ENCODE results near the gene LTBP1. TPM values are rescaled to one million over a fixed set of nuclear protein-coding genes. Genes with fewer than 3 reads are reported as not detected.

The LTBP1 gene
- total RNA-seq, 3 donors from 2014 or later (not counting 1 experiment from before 2014, with no cell fraction given) = 1.7 to 4.7 (median 3.5) TPM

DNA sequence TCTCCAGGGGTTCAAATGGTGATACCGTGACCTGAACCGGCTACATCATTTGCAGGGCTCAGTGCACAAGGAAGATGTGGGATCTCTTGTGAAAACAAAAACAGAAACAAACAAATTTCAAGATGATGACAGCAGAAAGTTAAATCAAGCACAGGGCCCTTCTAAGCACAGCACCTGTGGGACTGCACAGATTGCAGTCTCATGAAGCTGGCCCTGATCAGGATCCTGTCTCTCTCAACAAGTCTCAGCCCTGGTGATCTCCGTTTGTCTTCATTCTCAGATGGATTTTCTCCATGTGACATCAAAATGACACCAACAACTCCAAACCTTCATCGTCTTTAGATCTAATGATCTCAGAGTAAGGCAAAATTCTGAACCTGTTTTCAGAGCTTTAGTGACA, 39.7 kb downstream of the LTBP1 start:
- no peak overlapping the region for H3K4me3 ChIP-seq (ENCODE audit: low read length)
- H3K4me1 ChIP-seq (ENCODE audit: control insufficient read depth, insufficient read depth, low read length) = no peaks in the 10 kb centered on the region
- H3K27ac ChIP-seq (ENCODE audit: low read length) = no peak overlapping the region
- DNase-seq (no peak), ATAC-seq (no peak)
- intact Hi-C loops (cut with micrococcal nuclease) = no loop called here
- H3K36me3 ChIP-seq (ENCODE audit: control insufficient read depth, insufficient read depth, low read length) = no peaks in the 10 kb centered on the region
- Mint-ChIP-seq H3K36me3 (no peaks in the 10 kb centered on the region), H3K9me3 (peaks cover 0 to 1% of the 10 kb centered on the region in 2 donors), H3K4me3 (no peak overlapping the region), H3K4me1 (no peaks in the 10 kb centered on the region), H3K27me3 (ENCODE audit: low read depth in 2 of 2) (peaks cover 12 to 14% of the 10 kb centered on the region in 2 donors), H3K27ac (no peak overlapping the region)
- H3K9me3 ChIP-seq (ENCODE audit: control insufficient read depth, insufficient read depth, low read length) = no peaks in the 10 kb centered on the region
- TF ChIP-seq, protein P1, sequence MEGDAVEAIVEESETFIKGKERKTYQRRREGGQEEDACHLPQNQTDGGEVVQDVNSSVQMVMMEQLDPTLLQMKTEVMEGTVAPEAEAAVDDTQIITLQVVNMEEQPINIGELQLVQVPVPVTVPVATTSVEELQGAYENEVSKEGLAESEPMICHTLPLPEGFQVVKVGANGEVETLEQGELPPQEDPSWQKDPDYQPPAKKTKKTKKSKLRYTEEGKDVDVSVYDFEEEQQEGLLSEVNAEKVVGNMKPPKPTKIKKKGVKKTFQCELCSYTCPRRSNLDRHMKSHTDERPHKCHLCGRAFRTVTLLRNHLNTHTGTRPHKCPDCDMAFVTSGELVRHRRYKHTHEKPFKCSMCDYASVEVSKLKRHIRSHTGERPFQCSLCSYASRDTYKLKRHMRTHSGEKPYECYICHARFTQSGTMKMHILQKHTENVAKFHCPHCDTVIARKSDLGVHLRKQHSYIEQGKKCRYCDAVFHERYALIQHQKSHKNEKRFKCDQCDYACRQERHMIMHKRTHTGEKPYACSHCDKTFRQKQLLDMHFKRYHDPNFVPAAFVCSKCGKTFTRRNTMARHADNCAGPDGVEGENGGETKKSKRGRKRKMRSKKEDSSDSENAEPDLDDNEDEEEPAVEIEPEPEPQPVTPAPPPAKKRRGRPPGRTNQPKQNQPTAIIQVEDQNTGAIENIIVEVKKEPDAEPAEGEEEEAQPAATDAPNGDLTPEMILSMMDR (IDR thresholded peaks at IDR 0.05) = no peak
- no peaks in the 10 kb centered on the region for H3K27me3 ChIP-seq (ENCODE audit: control insufficient read depth, insufficient read depth, low read length)
- whole genome bisulfite sequencing (ENCODE audit: insufficient coverage) = 89% methylated on average over 4 of the region's 4 CpGs

DNA sequence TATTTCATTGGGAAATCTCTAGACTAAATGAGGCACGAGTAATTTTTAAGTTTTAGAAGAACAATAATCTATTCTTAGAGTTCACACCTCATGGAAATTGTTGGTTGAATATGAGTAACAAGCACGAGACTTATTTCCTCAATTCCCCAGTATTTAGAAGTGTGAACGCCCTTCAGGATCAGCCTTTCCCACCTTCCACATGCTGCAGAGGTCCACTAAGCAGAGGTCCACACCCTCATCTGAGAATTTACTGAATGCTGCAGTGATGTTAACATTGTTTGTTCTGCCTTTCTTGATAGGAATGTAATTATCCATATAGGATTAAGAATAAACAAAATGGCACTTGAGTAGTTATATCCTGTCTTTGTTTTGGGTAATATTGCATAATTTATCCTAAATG, 41.8 kb downstream of the LTBP1 start:
- Mint-ChIP-seq H3K4me1 (no peaks in the 10 kb centered on the region), H3K9me3 (peaks cover 0 to 2% of the 10 kb centered on the region in 2 donors), H3K36me3 (no peaks in the 10 kb centered on the region), H3K27ac (no peak overlapping the region), H3K4me3 (no peak overlapping the region), H3K27me3 (ENCODE audit: low read depth in 2 of 2) (peaks cover 12 to 13% of the 10 kb centered on the region in 2 donors)
- no peak for DNase-seq
- Histone ChIP-seq H3K9me3 (ENCODE audit: control insufficient read depth, insufficient read depth, low read length) (no peaks in the 10 kb centered on the region), H3K27me3 (ENCODE audit: control insufficient read depth, insufficient read depth, low read length) (no peaks in the 10 kb centered on the region), H3K36me3 (ENCODE audit: control insufficient read depth, insufficient read depth, low read length) (no peaks in the 10 kb centered on the region), H3K27ac (ENCODE audit: low read length) (no peak overlapping the region), H3K4me3 (ENCODE audit: low read length) (no peak overlapping the region), H3K4me1 (ENCODE audit: control insufficient read depth, insufficient read depth, low read length) (no peaks in the 10 kb centered on the region)
- intact Hi-C loops (cut with micrococcal nuclease) = no loop called here
- TF ChIP-seq, protein P1 (IDR thresholded peaks at IDR 0.05) = no peak
- no peak for ATAC-seq
- 71% methylated on average over 1 of the region's 3 CpGs for WGBS (ENCODE audit: insufficient coverage)

DNA sequence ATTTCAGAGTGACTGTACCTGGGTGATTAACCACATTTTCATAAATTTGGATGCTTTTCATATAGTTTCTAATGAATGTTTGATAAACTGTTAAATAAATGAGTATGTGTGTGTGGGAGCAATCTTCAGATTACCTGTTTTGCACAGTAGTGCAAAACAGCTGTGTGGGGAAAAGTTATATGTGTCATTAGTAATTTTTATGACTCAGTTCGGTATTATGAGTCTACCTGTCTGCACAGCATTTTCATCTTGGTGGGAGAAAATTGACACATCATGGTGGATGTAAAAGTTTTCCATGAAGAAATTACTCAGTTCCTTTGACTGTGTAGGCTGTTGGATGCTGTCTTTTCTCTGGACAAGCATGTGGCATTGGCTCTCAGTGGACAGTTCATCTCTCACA, 43.8 kb downstream of the LTBP1 start:
- WGBS (ENCODE audit: insufficient coverage) = 0% methylated on average over 1 of the region's 1 CpG
- TF ChIP-seq, protein P1 (IDR thresholded peaks at IDR 0.05) = no peak
- ATAC-seq (no peak), DNase-seq (no peak)
- Histone ChIP-seq H3K9me3 (ENCODE audit: control insufficient read depth, insufficient read depth, low read length) (no peaks in the 10 kb centered on the region), H3K27me3 (ENCODE audit: control insufficient read depth, insufficient read depth, low read length) (no peaks in the 10 kb centered on the region), H3K4me3 (ENCODE audit: low read length) (no peak overlapping the region), H3K27ac (ENCODE audit: low read length) (no peak overlapping the region), H3K36me3 (ENCODE audit: control insufficient read depth, insufficient read depth, low read length) (no peaks in the 10 kb centered on the region), H3K4me1 (ENCODE audit: control insufficient read depth, insufficient read depth, low read length) (no peaks in the 10 kb centered on the region)
- Mint-ChIP-seq H3K27me3 (ENCODE audit: low read depth in 2 of 2) (peaks cover 10 to 12% of the 10 kb centered on the region in 2 donors), H3K4me3 (no peak overlapping the region), H3K4me1 (no peaks in the 10 kb centered on the region), H3K27ac (no peak overlapping the region), H3K9me3 (peaks cover 0 to 2% of the 10 kb centered on the region in 2 donors), H3K36me3 (no peaks in the 10 kb centered on the region)
- intact Hi-C loops (cut with micrococcal nuclease) = no loop called here

DNA sequence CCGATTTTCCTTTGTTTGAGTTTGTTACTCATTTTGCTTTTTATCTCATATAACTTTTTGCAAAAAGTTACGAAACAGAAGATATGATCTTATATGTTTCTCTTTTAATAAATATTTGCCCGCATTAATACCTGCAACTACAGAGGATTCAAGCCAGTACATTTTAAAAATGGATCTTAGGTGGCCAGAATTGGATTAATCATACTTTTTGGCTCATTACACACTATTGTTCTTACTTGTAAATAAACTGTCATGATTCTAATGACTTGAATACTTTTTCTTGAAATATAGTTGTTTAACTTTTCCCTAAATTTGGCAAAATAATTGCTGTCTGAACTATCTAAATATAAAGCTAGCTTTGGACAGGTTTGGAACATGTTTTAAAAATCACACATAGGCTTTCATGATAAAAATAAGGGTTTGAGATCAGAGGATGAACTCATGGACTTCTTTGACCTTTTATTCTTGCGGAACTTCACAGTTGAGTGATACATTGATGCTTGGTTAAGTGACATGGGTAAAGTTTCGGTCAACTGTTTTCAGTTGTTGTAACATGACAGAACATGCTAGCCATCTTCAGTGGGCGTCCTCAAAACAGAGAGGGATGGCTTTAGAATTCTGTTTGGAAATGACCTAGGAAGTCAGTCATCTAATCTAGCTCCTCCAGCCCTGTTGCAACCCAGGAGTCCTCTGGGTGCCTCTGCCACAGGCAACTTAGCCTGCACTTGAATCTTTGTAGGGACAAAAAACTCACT, 44.5 kb downstream of the LTBP1 start:
- Mint-ChIP-seq H3K36me3 (no peaks in the 10 kb centered on the region), H3K4me1 (no peaks in the 10 kb centered on the region), H3K9me3 (peaks cover 0 to 2% of the 10 kb centered on the region in 2 donors), H3K27me3 (ENCODE audit: low read depth in 2 of 2) (peaks cover 6 to 10% of the 10 kb centered on the region in 2 donors), H3K27ac (no peak overlapping the region), H3K4me3 (no peak overlapping the region)
- Histone ChIP-seq H3K4me1 (ENCODE audit: control insufficient read depth, insufficient read depth, low read length) (no peaks in the 10 kb centered on the region), H3K4me3 (ENCODE audit: low read length) (no peak overlapping the region), H3K27me3 (ENCODE audit: control insufficient read depth, insufficient read depth, low read length) (no peaks in the 10 kb centered on the region), H3K9me3 (ENCODE audit: control insufficient read depth, insufficient read depth, low read length) (no peaks in the 10 kb centered on the region), H3K36me3 (ENCODE audit: control insufficient read depth, insufficient read depth, low read length) (no peaks in the 10 kb centered on the region), H3K27ac (ENCODE audit: low read length) (no peak overlapping the region)
- 69% methylated on average over 4 of the region's 6 CpGs for WGBS (ENCODE audit: insufficient coverage)
- ATAC-seq = no peak
- DNase-seq = no peak
- TF ChIP-seq, protein P1 (IDR thresholded peaks at IDR 0.05) = no peak
- intact Hi-C loops (cut with micrococcal nuclease) = no loop called here

All from natural killer cell (primary cell).